NCI-H146 treated with DMSO at 0.1 percent for 48 hours (cell line): ENCODE measurements around the gene SCD5.
A peak's percentile ranks its signal among the peaks of the same experiment; 100 is the strongest.

Experiments used
- DNase-seq: peaks from one replicate; lab custom pipeline; 2025; ENCODE audit not compliant: unreplicated experiment; lab: John Stamatoyannopoulos, UW

Gene SCD5

DNA sequence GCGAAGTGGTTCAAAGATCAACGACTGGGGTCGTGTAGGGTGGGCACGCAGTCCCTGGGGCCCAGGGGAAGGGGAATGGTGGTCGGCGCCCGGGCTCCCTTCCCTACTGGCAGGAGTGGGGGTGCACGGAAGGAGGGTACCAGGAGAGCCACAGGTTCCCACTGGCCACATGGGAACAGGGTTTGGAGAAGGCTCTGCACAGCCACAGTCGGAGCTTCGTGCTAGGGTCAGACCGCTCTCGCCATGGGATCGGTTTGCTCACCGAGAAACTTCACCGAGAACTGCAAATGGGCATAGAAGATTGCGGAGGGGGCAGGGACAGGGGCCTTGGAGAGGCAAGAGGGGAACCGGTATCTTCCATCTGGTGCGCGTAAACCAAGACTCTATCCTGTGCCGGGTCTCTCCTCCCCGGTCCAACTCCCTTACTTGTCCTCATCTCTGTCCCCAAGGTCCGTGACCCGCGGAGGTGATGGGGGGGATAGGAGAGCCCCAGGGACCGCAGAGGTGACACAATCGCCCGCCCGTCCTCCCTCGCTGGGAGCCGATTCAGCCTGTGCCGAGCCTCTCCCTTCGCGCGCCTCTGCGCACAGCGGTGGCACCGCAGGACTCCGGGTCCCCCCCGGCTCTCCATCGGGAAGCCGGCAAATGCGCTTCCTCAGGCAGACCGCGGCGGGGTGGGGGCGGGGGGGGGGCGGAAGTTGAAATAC, 1.0 kb downstream of the SCD5 start:
- no peak for DNase-seq

DNA sequence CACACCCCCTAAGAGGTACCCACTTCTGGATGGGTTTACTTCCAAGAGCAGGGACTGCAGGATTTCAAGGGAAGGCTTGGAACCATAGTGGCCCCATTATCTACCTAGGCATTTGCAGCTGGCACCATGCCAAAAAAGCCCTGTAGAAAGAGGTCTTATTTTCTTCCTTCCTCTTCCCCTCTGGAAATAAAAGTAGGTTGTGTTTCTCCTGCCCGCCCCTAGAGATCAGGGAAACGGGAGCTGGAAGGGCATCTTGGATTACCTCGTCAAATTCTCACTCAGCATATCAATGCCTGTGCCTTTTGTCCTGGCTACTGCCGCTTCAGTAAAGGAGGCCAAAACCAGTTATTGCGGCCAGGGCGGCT, 1.6 kb downstream of the SCD5 start:
- DNase-seq, result no peak

DNA sequence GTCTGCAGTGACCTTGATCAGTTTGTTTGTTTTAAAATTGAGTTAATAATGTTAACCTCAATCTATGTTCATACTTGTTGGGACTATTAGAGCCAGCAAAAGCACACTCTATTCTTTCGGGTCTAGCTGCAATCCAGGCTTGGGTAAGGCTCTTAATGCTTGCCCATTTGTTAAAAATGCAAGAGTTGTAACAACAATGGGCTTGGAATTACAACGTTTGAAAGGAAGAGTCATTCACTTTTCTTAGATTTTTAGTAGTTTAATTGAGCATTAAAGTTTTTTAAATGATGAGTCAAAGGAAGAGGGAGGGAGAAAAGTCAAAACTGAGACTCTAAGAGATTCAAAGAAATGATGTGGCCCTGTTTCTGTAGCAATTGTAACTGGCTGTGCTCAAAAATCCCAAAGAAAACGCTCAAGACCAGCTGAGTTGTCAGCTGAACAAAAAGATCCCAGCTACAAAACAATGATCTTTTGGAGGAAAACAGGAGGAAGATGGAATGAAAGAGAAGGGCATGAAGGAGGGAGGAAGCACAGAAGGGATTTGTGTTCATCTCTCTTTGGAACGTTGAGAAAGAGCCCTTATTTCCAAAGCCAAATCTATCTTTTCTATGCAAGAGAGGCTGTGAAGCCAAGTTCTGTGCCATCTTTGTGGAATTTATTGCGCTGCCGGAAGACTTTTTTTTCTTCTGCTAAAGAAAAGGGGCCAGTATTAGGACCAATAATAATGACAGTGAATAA, 5.5 kb downstream of the SCD5 start:
- no peak for DNase-seq

DNA sequence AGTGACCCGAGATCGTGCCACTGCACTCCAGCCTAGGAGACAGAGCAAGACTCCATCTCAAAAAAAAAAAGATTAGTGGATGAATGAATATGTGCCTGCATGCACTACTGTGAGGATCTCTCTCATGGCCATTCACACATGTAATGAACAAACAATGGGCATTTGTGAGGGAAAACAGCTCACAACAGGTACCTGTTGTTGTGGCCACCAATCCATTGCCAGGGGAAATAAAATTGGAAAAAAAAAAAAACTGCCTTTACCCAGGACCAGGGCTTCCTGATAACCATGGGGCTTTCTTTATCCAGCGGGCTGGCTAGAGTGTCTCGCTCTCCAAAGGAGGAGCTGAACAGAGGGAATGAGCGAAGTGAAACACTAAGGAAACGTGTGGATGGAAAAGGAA, 7.4 kb downstream of the SCD5 start:
- DNase-seq, result no peak

DNA sequence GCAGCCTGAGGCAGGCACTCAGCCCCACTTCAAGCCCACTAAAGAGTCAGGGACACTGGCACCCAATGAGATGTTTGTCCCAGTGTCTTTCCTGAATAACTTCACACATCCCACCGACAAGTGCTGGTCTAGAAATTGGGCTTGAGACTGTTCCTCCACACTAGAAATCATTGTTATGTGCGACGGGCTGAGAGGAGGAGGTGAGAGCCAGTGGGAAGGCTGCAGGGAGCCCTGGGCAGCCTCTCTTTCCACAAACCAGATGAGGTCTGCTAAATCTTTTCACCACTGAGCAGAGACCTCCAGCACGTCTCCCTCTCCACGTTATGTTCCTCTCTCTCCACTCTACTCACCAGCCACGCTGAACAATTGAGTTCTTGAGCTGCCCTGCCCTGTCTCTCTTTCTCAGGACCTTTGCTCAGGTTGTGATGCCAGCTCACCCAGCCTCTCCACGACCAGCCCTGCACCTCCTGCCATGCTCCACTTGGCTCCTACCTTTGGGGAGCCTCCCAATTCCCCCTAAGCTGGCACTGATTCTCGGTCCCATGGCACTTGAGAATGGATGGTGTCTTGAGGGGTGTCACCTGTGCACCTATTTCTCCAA, 8.4 kb downstream of the SCD5 start:
- no peak for DNase-seq

DNA sequence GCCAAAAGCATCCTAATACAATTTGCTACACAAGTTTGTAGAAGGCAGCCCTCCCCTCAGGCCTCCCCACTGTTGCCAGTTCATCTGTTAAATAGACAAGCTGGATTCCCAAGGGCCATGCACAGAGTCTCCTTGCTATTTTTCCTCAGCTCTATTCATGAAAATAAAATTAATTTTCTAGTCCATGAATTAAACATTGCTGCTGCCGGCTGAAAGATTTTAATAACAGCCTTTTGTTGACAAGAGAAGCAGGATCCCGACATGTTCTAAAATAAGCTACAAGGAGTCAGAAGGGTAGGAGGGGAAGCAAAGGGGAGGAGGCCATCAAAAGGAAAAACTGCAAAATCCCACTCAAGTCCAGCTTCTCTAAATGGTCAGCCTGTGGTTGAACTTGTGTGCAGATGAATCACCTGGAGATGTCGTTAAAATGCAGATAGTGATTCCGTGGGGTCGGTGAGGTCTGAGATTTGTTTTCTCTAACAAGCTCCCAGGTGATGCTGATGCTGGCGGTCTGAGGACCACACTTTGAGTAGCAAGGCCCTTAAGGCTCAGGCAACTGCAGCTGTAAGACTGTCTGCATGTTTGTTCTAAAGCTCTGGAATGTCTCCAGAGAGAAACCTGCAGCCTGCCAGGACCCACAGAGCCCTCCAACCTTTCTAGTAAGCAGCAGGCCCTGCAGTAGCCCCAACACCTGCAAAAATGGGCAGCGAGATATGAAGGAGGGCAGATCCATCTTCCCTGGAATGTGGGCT, 9.4 kb downstream of the SCD5 start:
- DNase-seq, result no peak

DNA sequence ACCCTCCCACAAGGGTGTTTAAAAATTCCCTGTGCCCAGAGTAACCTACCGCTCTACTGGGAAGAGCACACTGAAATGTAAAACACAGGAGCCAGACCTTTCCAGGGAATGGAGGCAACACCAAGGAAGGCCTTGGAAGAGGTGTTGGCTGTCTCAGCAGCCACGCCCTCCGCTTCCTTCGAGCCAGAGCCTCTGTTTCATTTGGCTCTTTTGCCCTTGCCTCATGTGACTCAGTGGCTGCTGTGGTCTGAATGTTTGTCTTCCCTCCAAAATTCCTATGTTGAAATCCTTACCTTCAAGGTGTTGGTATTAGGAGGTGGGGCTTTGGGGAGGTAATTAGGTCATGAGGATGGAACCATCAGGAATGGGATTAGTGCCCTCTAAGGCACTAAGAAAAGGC, 11.3 kb downstream of the SCD5 start:
- no peak for DNase-seq

DNA sequence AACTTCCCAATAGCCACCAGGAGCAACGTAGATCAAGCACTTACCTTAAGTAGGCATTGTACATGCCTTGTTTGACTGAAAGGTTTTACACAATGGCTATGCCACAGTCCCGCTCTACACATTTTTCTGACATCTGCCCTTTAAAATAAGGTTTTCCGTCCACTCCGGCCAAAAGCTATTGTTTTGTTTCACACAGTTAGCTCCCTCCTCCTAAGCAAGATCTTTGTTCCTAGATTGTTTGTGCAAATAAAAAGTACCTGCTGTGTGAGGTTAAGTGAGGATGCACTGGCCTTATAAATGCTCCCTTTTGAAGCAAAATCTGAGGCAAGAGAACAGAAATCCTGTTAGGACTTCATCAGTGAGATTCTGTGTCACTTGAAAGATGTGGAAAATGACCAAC, 11.8 kb downstream of the SCD5 start:
- DNase-seq, result no peak

DNA sequence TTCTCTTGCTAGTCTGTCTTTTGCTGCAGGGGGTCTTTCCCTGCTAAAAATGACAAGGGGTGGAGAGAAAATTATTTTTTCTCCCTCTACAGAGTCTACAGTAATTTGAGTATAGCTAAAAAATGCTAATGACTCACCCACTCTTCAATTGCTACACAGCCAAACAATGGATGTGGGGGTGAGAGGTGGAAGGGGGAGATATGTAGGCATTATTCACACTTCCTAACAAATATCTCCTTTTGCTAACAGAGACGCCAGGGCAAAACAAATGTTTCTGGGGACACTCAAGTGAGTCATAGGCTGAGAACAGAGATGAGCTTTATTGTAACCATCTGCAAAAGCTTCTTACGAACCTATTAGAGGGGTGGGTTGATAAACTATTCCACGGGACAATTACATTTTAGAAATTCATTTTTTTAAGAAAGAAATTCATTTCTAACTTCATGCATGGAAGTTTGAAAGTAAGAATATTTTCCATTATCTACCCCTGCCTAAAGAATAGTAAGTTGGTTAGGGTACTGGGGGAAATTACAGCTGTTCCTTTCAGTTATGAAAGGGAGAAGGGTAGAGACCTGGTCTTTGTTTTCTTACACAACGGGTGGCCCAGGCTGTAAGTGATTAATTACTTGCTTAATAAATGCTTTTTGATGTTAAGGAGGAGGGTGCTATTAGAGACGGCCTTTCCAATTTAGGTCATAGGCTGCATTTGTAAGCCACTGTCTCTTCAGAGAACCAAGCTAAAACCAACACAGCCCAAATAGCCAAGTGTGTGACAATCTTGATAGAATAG, 12.8 kb downstream of the SCD5 start:
- peak; percentile 57 for DNase-seq

DNA sequence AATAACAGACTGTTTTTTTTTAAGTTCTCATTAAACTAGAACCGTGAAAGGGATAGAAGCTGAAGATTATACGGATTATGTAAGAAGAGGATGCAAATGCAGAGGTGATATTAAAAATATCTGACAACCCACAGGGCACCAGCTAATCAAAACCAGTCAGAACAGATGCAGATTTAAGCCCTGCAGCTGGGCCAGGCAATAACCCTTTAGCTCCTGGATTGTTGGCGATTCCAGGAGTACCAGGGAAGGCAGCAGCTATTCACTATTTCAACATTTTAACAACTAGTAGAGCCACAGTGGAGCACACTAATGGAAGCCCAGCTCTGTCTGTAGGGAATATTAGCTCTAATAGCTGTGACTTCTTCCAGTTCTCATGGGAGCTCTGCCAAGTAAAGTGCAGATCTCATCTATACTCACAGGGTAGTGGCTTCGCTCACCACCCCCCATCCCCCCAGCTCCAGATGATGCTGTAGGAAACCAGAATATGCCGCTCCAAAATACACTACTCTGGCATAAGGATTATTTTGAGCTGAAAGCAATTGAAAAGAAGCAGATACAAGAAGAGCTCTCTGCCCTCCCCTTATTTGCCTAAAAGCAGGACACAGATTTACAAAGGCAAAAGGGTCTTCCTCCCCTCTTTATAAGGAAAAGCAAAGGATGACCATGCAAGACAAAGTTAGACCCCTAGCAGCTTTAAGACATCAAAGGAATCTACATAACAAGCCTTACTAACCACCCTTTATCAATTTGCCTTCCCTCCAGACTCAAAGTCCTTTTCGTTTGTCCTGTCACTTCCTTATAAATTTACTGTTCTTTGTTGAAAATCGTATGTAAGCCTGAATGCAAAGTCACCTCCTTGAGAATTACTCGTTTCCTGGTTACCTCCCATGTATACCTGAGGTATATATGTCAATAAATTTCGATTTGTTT, 13.7 kb downstream of the SCD5 start:
- DNase-seq, result no peak

DNA sequence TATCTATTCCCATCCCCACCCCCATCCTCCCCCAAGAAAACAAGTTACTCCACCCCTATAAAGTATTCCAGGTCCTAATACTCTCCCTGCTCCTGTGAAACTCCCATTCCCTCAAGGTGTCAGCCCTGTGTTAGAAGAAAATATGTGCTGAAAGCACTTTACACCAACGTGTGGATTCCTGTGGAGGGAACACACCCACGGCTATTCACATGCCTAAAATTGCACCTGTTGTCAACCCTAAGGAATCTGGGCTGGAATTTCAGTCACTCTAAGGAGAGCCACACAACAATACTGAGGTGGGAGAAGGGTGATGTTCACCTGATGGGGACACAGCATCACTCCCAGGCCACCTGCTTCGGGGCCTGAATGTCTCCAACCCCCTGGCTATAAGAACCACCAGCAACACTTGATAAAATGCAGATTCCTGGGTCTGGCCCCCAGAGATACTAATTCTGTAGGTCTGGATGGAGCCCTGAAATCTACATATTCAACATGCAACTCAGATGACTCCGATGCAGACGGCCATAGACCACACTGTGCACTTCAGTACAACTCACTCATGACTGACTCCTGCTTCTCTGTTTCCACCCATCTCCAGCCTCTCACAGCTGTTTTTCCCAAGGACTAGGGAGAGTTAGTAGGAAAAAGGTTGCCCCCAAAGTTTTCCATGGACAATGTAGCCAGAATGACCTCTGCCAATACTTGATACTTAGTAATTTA, 15.8 kb downstream of the SCD5 start:
- no peak for DNase-seq

DNA sequence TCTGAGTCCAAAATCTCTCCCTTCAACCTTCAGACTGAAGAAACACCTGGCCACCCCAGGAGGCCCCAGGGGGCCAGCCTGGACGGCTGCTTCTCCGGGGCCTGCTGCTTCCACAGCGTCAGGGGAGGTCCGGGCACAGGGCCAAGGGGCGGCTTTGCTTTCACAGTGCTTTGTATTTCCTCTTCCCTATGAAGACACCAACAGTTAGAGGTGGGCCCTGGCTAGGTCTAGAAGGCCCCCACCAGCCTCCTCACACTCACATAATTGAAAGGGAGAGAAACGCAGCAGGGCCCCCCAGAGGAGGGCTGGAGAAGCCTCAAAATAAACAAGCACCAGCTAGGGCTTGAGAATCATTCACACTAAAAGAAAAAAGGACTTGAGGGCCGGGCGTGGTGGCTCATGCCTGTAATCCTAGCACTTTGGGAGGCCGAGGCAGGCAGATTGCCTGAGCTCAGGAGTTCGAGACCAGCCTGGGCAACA, 17.8 kb downstream of the SCD5 start:
- peak; percentile 75 for DNase-seq

DNA sequence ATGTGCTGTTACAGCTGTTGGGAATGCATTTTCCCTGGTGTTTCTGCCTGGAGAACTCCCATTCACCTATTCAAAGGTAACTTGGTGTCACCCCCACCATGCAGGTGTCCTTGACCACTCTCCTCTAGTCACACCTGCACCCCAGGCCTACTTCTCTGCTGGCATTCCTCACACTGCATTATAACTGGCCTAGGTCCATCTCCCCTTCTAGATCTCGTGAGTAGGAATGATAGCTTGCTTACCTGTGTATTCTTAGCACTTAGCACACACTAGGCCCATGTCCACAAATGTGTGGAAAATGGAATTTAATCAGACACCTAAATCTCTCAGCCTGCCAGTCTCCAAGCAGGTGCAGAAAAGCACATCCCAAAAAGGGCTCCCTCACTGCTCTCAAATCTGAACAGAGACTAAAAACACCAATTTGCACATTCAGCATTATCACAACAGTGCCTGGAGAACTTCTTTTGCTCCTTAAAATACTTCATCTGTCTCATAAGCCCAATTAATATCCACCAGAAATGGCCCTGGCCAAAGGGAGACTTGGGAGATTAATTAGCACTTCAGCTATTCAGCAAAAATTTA, 18.3 kb downstream of the SCD5 start:
- DNase-seq, result no peak

DNA sequence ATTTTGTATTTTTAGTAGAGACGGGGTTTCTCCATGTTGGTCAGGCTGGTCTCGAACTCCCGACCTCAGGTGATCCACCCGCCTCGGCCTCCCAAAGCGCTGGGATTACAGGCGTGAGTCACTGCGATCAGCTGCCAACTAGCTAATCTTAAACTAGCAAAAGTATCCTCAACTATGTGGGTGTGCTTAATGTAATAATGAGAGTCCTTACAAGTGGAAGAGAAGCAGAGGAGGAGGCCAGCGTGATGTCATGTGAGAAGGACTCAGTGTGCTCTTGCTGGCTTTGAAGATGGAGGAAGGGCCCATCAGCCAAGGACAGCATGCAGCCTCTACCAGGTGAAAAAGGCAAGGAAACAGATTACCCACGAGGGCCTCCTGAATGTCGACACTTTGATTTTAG, 19.6 kb downstream of the SCD5 start:
- DNase-seq, result no peak

DNA sequence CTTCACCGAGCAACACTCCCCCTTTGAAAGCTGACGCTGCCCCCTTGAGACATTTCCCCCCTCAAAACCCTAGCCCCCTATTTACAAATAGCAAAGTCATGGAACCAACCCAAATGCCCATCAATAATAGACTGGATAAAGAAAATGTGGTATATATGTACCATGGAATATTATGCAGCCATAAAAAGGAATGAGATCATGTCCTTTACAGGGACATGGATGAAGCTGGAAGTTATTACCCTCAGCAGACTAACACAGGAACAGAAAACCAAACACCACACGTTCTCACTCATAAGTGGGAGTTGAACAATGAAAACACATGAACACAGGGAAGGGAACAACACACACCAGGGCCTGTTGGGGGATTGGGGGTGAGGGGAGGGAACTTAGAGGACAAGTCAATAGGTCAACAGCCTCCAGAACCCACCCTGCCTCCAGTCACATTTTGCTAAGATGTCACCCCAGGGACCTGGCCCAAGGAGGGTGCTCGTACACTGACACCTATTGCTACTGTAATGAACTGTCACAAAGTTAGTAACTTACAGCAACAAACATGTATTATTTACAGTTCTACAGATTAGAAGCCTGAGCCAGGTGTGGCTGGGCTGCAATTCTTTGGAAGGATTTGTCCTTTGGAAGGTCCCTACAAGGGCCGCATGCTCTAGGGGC, 20.6 kb downstream of the SCD5 start:
- DNase-seq, result no peak

DNA sequence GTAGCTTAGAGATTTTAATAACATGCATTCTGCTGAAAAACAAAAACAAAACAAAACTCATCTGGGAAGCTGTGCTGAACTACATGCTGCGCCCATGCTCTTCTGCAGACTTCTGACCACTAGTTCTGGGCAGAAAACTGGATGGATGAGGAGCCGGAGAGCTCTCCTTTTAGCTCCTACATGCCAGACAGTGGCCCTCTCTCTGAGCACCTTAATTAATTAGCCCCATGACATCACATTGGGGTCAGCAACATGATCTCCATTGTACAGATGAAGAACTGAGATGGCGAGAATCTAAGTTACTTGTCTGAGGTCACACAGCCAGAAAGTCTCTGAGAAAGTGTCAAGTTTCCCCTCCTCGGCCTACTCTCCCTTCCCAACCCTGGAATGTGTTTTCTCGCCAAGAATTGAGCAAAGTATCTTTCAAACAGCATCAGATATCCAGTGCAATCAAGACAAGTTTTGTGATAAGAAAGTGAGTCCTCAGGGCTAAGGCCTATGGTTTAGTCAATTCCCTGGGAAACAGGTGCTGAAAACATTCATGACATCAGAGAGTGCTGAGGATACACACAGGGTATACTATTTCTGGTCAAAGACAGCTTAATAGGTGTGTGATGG, 21.6 kb downstream of the SCD5 start:
- no peak for DNase-seq

DNA sequence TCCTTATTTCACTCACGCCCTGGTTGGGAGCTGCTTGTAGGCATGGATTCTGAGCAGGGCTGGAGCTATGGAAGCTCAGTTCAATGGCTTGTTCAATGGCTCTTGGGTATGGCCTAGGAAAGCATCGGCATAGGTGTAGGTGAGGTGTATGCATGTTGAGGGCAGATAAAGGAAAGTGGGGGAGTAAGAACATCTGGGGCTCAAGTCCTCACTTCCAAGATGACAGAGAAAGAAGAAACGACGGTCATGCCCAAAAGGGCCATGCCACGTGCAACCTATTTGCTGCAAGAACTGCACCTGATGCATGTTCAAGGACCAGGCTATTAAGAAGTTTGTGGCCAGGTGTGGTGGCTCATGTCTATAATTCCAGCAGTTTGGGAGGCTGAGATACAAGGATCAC, 23.4 kb downstream of the SCD5 start:
- no peak for DNase-seq

DNA sequence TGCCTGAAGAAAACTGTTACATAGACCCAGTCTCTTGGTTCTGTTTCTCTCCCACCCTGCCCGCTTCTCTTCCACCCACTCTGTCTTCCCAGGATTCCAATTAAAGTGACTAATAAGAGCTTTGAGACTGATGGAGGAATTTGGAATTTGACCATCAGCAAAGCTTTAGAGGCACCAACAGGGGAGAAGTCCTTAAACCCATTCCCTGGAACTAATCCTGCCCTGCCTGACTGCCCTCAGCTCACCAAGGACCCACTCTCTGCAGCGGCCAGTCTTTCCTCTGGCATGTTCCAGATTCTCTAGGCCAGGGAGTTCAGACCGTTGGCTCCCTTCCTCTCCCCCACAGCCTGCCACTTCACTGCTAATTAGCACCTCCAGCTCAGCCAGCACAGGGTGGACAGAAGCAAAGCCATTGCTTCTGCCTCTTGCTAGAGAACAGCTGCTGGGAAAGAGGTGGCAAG, 23.9 kb downstream of the SCD5 start:
- DNase-seq, result no peak
